ENCODE data around the gene ACTL10.

ACTL10 gene

DNA sequence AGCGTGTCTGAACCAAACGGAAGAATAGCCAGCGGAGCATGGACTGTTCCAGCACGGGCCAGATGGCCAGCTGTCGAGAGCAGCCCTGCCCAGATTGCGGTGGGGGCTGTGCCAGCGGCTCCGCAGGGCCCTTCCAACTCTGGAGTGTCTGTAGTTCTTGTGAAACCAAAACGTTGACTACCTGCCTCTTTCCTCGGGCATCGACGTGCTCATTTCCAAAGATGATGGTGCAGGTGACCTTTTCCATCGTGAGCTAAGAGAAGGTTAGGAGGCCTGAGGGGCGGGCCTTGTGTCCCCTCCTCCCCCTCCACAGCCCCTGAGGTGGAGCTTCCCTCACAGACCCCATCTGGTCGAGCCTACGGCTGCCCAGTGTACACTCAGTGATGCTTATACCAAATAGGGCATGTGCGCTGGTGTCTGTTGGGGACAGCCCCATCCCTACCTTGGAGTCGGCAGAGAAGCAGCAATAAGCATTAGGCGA is 17.5 kb upstream of the ACTL10 start:
- no peak for DNase-seq (ENCODE audit: low read depth in 2 of 2)

DNA sequence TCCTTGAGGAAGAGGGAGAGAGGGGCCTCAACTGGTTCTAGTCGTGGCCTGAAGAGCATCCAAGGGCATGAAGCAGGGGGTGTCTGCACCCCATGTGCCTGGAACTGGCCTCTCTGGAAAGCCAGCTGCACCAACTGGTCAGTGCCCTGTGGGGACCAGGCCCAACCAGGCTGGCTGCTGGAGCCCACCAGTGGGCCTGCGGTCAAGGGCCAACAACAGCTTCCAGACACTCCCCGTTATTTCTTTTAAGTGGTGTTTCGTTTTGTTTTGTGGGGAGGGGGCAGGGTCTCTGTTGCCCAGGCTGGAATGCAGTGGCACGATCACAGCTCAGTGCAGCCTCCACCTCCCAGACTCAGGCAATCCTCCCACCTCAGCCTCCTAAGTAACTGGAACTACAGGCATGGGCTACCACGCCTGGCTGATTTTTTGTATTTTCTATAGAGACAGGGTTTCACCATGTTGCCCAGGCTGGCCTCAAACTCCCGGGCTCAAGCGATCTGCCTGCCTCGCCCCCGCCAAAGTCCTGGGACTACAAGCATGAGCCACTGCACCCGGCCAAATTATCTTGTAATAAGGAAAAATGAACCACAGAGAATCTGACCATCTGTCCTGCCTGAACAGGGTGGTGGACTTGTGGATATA is 16.5 kb upstream of the ACTL10 start:
- no peak for DNase-seq (ENCODE audit: low read depth in 2 of 2)

DNA sequence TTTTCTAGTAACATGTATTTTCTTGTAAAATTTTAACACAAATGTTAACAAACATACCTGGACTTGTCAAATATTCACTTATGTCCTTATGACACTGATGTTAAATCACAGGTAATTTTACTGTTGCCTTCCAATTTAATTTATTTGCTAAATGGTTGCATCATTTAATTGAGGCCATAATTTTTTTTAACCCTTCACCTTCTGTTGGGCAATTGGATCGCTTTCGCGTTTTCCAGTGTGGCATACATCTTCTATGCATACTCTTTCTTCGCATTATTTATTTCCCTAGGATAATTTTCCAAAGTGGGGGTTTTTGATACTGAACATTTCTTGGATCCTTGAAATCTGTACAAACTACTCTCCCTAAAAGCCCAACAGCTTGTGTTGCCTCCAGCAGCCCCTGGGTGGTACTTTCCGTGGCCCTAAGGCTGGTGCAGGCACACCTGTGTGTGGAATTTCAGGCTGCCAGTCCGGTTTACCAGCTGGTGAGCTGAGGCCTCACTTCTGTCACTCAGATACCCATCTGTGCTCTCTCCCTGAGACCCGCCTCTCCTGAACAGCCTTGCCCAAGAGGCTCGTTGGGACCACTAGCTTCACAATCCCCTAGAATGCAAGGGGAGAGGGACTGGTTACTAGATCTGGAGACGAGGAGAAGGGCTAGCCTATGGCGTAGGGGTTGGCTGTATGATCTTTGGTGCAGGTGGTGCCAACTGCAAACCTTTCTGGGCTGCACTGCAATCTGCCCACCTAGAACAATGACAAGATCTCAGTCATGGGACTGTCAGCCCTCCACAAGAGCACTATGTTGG is 15.8 kb upstream of the ACTL10 start:
- DNase-seq (ENCODE audit: low read depth in 2 of 2): no peak

DNA sequence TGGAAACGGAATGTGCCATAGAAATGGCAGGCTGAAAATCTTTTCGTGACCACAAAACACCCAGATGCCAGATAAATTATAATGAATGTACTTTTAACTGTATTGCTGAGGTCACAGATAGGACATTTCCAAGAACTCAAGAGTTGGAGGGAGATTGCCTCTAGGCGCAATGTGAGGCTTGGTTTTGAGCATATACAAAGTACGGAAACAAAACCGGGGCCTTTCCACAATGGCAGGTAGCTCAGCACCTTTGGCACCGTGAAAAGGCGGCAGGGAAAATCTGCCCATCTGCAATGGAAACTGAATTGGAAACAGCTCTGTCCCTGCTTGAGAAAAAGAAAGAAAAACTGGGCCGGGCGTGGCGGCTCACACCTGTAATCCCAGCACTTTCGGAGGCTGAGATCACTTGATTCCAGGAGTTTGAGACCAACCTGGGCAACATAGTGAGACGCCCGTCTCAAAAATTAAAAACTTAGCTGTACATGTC is 15.1 kb upstream of the ACTL10 start:
- no peak for DNase-seq (ENCODE audit: low read depth in 2 of 2)

DNA sequence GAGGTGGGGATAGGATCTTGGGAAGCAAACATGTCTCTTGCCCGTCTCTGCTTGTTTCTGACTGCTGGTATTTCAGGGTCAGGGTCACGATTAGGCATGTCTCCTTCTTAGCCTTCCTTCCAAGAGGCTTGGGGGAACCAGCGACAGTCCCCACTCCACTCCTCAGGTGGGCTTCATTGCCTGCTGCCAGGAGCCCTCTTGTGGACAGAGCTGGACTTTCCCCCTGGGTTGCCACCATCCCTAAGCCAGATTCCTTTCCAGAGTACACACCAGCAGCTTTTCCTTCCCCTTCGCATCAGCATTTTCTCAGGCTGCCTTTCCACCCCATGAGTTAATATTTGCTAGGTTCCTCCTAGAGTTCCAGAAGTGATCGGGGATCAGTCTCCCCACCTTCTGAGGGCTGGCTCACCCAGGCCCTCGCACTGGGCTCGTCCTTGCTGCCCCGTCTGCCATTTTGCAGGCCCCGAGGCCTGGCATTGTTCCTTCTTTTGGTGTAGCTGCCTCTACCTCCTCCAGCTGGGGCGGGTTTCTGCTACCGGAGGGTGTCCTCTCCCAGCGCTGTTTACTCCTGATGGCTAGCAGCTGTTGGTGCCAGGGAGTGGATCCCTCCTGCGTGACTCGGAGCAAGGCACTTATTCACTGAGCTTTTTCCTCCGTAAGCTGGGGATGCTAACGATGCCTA is 13.4 kb upstream of the ACTL10 start:
- no peak for DNase-seq (ENCODE audit: low read depth in 2 of 2)

DNA sequence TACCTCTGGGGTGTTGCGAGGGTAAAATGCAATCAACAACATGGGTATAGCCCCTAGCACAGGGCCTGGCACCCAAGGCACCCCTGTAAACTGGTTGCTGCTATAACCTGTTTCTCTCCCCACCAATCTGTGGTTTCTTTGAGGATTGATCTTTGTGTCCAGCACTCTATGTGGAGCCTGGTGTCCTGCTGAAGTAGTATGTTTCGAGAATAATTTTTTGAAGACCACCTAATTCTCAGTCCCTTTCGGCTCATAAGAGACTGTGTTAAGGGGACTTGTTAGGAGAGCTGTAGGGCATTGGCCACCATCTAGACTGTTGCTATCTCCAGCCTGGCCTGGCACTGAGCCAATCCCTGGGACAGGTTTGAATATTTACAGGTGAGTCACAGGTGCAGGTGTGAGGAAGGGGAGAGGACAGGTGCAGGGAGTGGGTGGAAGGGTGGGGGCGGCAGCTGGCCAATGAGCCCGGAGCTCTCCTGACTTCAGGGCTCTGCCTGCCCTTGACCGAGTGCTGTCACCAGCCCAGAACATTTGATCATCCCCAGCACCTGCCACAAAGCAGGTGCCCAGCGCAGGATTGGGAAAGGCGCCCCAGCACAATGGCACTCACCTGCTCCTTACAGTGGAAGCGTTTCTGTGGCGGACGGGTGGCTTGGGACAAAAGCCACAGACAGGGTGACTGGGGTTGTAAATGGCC is 12.7 kb upstream of the ACTL10 start:
- no peak for DNase-seq (ENCODE audit: low read depth in 2 of 2)

DNA sequence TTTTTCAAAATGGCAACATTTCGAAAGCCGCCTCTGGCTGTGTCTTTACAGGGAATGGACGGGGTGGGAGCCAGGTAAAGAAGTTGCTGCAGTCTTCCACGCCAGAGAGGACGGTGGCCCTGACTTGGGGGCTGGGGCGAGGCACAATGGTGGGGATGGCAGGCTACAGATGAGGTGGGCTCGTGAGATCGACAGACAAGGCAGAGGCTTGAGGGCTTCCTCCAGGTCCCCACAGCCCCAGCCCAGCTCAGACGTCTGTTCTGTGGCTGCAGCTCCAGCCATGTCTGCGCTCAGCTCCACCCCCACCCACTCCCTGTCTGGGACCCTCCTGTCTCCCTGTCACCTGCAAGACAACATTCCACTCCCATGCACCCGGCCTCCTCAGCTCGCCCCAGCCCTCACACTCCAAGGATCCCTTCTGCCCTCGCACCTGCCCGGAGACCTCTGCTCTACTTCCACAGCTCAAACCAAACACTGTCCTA is 12.0 kb upstream of the ACTL10 start:
- DNase-seq (ENCODE audit: low read depth in 2 of 2): no peak

DNA sequence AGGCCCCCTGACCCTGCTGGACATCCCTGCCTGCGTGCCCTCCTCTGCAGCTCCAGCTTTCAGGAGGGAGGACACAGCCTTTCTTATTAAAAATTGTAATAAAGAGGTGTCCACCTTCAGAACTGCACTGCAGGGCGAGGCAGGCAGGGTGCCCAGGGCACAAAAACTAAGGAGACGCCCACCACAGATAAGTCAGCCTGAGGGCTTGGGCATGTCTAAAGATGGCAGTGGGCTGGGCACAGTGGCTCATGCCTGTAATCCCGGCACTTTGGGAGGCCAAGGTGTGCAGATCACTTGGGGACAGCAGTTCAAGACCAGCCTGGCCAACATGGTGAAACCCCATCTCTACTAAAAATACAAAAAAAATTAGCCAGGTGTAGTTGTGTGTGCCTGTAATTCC is 11.6 kb upstream of the ACTL10 start:
- DNase-seq (ENCODE audit: low read depth in 2 of 2): no peak

DNA sequence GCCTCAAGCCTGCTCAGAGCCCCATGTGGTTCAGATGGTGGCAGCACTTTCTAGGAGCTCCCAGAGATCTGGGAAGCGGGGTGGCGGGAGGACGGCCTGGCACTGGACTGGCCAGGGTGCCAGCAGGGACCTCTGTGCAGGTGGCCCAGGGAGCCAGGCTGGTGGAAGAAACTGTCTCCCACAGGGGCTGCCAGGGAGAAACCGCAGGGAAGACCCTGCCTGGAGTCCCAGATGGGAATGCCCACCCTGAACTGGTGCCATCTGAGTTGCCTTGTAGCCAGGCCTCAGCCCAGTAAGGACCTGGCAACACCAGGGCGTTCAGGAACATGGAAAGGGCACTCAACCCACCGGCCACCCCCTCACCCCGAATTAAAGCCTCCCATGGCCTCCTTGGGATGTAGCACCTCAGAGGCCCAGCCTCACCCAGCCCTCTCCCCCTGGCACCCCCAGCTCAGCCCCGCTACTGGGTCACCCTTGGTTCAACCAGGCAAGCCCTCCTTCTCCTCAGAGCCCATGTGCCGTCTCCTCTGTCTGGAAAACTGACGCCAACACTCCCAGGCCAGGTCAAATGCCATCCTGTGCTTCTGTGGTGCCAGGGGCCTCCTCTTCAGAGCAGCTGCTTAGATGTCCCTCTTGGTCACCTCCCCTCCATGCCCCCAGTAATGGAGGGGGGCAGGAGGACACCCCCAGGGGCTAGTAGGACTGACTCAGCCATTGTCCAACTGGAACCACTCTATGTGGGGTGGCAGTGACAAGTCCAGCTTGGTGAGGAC is 10.5 kb upstream of the ACTL10 start:
- no peak for DNase-seq (ENCODE audit: low read depth in 2 of 2)

DNA sequence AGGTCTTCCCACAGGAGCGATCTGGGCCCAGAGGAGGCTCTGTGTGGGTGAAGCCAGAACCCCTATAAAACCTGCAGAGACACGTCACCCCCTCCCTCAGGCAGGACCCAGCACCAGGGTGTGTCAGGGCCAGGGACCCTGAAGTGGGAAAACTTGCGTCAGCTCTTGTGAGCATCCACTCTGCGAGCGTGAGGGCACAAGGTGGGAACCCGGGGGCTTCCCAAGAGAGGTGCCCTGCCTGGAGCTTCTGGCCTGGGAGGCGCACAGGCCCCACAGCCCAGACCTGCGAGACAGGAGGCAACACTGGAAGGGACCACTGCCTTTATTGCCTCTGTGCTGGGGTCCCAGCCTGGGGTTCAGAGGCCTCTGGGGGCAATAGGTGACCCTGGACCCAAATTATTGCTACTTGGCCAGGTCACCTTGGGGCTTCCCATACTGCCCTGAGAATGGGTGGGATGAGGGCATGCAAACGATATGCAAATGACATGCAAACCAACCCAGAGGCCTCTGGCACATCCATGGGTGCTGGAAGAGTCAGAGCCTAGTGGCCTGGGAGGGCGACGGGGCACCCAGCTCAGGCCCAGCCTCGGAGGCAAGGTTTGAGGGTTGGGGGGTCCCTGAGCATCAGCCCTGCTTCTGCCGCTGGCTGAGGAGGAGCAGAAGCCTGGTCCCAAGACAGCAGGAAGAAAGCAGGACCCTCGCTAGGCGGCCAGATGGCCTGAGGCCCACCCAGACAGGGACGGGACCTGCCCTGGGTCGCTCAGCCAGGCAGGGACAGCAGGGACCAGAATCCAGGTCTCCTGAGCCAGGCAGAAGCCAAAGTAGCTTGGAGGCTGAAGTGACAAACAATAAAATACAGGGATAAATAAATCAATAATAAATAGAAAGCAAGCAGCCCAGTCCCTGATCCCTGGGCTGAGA is 9.7 kb upstream of the ACTL10 start:
- no peak for DNase-seq (ENCODE audit: low read depth in 2 of 2)

DNA sequence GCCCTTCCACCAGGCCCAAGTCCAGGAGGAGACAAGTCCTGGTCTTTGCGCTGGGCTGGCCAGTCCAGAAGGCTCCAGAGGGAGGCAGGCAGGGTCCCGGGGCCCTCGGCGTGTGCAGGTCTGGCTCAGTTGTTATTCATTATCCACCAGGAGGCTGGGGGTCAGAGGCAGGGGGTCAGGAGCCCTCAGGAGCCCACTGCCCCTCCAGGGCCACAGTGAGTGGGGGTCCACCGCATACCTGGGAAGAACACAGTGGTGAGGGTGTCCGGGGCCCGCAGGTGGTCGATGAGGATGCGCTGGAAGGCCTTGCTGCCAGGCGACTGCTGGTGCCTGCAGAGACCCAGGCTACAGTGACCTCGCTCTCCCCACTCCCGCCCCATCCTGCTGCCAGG is 9.0 kb upstream of the ACTL10 start:
- no peak for DNase-seq (ENCODE audit: low read depth in 2 of 2)

DNA sequence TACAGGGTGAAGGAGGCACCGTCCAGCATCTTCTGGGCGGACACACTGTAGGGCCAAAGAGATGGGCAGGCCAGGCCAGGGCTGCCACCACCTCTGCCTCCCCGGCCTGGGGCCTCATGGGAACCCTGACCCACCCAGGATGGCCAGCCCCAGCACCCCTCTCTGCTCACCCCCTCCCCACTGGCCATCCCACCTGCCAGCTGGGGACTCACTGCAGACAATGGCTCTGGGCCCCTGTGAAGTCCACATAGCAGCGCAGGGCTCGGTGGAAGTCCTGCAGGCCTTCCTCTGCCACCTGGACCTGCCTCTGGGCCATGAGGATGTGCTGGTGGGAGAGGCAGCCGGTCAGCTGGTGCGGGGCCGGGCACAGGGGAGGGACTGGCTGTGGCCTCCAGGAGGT is 8.2 kb upstream of the ACTL10 start:
- no peak for DNase-seq (ENCODE audit: low read depth in 2 of 2)

DNA sequence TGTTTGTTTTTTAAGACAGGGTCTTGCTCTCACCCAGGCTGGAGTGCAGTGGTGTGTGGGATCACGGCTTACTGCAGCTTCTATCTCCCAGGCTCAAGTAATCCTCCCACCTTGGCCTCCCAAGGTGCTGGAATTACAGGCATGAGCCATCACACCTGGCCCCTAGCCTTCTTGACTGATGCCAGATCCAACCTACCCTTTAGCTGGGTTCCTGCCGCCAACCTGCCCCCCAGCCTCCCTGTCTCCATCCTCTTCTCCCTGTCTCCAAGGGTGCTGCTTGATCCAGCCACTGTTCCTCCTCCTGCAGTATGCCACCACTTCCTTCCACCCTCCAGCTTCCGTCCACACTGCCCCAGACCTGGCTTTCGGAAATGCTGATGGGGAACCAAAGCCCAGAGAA is 7.8 kb upstream of the ACTL10 start:
- no peak for DNase-seq (ENCODE audit: low read depth in 2 of 2)

DNA sequence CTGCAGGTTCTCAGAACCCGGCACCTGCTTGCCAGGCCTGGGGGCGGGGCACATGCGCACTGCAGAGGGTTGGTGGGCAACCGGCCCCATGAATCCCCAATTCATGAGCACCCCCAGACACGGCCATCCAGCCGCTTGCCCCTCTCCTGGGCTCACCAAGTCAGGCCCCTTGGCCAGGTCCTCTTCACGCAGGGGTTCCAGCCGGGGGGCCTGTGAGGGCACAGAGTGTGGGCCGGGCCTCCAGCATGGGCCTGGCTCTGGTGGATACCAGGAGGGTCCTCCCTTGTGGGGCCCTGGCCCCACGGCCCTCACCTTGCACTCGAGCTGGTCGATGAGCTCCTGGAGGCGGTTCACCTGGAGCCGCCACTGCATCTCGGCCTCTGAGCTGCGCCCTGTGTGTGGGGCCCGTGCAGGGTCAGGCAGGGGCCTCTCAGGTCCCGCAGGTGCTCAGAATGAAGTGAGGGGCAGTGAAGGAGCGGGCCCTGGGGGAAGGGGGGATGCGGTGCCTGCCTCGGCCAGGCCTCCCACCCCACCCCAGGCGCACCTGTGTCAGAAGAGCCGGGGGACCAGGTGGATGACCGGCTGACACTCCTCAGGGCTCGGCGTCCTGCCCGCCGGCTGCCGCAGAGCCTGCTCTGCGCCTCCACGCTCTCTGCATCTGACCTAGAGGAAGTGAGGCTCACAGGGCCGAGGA is 7.3 kb upstream of the ACTL10 start:
- DNase-seq (ENCODE audit: low read depth in 2 of 2): no peak

DNA sequence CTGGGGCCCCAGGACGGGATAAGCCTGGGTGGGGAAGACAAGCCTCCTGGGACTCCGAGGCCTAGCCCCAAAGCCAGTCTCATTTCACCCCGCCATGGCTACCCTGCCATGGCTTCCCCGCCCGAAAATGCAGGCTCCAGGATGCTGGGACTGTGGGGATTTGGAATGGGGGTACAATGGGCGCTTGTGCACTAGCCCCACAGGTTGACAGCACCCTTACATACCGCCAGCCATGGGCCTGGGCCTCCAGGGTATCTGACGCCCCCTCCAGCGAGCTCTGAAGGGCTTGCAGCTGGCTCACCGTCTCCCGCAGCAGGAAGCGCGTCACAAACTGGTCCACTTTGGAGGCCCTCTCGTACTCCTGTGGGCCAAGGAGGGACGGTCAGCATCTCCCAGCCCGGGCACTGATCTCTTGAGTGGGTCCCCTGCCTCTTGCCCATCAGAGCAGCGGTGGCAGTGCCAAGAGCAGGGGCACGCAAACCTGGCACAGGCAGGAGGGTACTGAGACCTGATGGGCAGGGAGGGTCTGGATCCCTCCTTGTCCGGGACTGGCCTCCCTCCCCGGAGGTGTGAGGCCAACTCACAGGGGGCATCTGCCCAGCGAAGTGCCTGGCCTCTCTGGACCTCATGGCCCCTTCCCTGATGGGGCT is 6.6 kb upstream of the ACTL10 start:
- DNase-seq (ENCODE audit: low read depth in 2 of 2): no peak

DNA sequence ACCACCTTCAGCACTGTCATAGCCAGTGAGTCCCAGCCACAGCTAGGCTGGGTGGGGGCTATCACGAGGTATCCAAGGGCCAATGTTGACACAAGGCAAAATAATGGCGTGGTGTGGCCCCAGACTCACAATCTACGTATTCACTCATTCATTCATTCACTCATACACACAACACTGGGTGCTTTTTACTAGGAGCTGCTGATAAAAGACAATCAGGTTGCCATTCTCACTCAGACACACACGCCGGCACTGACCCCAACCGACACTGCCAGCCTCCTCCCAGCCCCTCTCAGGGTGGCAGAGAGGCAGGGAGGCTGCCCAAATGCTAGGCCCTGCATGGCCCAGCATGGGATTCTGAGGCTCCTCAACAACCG is 6.1 kb upstream of the ACTL10 start:
- DNase-seq (ENCODE audit: low read depth in 2 of 2): no peak

DNA sequence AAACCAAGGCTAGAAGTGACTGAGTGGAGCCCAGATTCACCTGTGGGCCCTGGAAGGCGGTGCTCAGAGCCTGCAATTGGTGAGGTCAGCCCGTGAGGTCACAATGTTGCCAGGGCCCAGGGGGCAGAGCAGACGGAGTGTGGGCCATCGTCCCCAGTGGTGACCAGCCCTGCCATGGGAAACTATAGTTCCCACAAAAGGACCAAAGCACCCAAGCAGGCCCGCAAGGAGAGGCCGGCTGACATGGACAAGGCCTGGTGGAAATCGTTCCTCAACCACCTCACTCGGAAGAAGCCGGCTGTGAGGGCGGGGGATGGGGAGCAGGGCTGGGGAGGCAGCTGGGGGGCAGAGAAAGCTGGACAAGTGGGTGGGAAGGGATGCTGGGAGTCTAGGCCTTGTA is 4.6 kb upstream of the ACTL10 start, which contains the start of gene C20orf144:
Gene C20orf144, plus strand, starts transcription at position 156 of the 400 bp plus-strand sequence. Its CDS starts 19 bp downstream, at position 175.
- DNase-seq (ENCODE audit: low read depth in 2 of 2): no peak

DNA sequence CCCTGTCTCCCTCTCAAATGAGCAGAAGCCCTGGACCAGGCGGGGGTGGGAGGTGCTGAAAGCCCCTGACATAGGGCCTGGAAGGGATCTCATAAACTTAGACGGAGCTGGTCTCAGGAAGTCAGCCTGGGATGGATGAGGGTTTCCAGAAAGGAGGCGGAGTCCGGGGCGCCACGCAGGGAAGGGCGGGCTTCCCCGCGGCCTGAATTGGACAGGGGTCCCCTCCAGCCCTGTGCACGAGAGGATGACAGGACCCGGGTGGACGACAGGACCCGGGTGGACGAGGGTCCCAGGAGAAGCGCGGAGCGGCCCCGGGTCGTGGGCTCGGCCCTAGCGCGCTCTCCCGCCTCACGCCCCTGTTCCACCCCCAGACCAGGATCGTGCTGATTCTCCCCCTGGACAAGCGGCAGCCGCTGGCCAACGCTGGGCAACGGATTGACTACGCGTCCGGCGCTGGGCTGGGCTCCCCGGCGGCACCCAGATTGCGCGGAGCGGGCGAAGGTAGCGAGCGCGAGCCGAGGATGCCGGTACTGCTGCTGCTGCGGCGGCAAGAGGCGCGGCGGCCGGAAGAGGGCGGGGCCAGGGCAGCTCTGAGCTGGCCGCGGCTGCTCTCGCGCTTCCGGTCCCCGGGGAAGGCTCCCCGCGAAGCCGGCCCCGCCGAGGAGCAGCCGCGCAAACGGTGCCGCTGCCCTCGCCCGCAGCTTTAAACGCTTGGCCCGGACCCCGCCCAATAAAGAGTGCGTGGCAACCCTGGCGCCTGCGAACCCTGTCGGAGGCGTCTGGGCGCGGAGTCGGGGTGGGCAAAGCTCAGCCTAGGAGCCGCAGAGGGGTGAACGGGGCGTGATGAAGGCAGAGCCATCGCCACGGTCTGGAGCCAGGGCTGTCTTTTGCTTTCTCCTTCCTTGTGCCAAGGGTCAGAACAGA is 3.3 kb upstream of the ACTL10 start:
- peak; percentile 80 to 84 for DNase-seq (ENCODE audit: low read depth in 2 of 2)

All from stimulated activated CD8-positive, alpha-beta memory T cell treated with anti-CD3 and anti-CD28 coated beads, Interleukin-15, amount 100 ng/mL, for 48 hours (primary cell).